GM19023 (cell line): ENCODE measurements around the gene SDK2.

Source experiments
- ATAC-seq: cut with Tn5 transposase; IDR thresholded peaks from one replicate; pipeline ENCODE4 v1.9.1; 2021; ENCODE audit warnings: mild to moderate bottlenecking, moderate library complexity; ENCODE audit not compliant: unreplicated experiment

Gene SDK2

DNA sequence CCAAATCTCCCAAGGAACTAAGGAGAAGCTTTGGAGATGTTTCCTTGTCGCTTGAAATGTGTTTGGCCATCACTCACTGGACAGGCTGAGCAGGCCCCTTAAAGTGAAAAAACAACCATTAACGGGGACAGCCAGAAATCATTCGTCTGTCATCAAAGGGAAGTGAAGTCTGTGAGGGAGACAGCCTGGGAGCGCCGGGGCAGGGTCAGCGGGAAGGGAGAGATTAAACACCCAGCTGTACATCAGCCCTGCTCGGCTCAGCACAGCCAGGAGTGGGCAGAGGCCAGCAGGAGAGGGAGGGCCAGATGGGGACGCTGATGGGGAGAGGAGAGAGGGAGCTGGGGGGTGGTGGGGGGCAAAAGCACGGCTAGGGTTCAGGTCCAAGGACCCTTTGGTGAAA lies 105.1 kb downstream of the SDK2 start:
- ATAC-seq = no peak

DNA sequence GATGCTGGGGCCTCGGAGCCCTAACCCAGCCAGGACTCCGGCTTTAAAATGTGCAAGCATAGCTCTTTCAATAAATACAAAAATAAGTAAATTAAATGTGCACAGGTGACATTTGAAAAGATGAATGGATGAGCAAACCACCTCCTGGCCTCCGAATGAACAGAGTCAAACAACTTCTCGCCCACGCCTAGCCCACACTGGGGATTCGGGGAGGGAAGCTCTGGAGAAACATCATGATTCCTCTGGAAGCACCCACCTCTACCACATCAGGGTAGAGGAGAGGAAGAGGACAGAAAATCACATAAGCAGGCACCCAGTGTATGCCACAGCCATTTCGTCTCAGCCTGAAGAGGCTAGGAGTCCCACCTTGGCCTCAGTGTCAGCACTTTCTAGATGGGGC lies 105.8 kb downstream of the SDK2 start:
- ATAC-seq = no peak

DNA sequence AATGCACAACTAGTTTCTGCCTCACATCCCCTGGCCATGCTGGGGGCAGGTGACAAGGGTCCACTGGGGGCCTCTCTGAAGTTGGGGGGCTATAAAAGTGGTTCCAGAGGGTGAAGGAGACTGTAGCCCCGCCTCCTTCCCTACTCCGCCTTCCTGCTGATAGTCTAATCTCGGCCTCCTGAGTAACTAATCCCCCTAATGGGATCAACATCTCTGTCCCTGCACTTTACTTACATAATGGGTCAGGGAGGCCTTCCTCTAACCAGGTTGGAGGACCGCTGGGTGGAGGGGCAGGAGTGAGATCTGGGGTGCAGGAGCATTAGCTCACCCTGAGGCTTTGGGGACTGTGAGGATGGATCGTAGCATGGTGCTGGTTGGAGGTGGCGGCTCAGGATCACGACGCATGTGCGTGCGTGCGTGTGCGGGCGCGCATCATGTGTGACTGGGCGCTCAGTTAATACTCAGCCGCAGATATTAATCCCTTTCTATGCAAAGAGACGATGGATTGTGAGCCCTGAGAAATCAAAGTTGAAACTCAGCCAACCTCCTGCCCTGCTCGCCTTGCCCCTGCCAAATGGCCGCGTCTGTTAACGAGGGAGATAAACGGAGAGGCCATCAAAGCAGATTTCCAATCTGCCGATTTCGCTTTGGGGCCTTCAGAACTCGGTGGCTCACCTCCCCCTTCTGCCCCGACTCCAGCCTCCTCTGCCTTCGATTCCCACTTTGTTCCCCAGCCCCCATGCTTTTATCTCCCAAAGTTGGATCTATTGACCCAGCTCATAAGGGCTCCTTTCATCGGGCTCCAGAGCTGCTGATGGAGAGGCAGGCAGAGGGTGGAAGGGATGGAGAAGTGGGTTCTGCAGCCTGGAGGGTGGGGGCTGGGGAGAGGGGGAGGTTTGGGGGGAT lies 107.3 kb downstream of the SDK2 start:
- no peak for ATAC-seq

DNA sequence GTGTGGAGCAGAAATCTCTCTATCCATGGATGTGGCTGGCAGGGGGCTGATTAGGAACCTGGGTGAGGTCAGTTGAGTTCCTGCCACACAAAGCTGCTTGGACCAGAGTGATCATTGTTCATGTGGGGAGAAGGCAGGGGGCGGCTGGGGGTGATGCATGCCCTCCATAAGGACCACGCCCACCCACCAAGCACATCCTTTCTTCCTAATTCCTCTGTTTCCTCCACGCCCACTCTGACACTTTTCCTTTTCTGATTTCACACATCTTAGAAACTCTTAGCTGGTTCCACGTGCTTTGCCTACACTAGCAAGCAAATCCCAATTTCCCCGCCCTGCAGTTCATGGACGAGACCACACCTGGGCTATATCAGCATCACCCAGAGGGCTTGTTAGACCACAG lies 108.5 kb downstream of the SDK2 start:
- ATAC-seq = no peak

DNA sequence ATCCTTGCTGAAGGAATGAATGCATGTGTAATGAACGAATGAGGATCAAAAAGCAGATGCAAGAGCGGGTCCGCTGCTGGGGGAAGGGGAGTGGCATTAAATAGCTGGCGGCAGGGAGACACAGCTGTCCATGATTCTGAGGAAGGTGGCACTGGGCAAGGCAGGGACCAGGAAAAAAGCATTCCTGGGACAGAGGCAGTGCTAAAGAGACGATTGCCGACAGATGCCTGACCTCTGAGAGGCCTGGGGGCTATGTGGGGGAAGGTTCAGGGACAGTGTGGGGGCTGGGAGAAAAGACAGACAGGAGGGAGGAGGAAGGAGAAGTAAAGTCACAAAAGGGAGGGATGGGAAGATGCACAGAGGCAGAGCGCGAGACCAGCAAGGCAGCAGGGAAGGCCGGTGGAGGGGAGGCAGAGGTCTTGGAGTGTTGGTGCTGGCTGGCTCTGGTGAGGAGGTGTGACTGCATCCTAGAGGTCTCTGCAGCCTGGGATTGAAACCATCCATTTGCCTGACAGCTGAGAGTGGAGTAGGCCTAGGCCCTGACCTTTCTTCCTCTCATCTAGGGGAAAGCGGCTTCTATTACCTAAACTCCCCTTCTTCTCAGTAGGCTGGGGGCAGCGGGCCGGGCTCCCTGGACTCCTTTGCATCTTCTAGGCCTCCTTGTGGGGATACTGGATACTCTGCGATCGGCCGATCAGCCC lies 109.9 kb downstream of the SDK2 start:
- no peak for ATAC-seq

DNA sequence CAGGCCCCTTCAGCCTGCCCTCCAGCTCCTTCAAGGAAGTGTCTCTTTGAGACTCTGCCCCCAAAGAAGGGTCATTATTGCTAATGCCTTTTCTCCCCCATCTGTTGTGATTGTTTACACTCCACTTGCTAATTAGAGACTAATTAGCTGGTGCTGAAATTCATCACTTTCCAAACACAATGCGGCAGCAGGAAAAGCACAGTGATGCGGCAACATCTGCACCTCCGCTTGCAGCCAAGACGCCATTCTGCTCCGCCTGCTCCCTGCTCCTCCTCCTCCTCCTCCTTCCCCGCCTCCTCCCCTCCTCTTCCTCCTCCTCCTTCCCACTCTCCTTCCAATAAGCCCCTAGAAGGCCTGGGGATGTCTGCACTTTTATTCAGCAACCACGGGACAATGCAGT lies 110.5 kb downstream of the SDK2 start:
- no peak for ATAC-seq

DNA sequence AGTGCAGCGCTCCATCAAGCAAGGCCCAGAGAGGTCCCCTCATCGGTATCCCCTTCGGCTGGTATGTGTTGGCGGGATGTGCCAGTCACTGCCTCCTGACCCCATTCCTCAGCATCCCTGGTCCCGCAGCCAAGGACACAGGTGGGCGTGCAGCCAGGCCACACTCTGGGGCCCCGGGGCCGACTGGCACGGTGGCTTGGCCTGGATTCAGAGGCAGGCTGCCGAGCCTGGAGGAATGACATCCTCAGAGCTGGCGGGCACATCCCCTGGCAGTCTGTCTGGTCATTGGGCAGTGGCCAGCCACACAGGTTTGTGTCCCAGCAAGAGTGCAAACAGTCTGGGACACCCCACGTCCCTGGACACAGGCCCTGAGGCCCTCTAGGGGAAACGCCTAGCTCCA lies 111.1 kb downstream of the SDK2 start:
- ATAC-seq = no peak

DNA sequence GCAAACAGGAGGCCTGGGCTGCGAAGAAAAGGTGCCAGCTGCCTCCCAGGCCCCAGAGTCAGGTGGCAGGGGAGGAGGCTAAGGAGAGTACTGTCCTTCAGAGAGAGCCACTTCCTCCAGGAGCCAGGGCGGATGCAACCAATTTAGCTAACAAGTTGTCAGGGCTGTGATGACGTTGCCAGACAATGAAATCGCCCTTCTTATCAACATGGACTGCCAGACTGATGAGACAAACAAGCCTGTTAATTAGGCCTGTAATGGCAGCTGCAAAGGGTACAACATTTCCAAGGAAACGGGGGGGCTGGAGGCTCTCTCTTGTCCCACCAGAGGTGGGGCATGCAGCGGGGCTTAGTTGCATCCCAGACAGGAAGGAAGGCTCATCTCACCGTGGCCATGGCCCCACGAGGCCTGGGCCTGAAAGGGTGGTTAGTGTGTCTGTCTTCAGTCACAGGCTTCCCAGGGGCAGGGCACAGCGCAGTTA lies 111.8 kb downstream of the SDK2 start:
- no peak for ATAC-seq

DNA sequence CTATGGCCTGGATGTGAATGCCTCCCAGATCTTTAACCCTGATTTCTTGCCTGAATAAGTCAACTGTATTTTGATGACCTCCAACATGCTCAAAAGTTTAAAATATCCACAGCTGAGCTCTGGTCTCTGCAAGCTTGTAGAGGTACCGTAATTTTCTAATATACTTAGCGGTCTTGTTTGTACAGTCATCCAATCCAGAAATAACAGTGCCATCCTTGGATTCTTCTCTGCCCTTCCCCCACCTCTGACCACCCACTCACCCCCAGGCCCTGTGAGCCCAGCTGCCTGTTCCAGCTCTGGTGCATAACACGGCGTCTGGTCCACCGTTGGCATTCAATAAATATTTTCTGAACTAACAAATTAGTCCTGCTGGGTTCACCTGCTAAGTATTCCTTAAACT lies 113.1 kb downstream of the SDK2 start:
- no peak for ATAC-seq

DNA sequence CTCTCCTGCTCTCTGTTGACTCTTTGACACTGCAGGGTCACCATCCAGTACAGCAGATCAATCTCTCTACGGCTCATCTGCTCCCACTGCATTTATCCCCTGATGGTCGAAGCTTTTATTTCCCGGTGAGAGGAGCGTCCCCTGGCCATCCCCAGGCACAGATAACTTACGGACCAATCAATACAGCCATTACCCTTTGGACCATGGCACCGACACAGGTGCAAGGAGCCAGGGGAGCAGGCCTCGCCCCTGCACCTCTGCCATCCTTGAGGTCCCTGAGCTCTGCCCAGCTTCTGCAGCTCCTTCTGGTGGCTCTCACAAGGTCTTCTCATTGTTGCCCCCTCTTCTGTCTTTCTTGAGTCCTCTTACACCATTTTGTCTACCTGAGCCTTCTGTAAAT lies 115.6 kb downstream of the SDK2 start:
- ATAC-seq = no peak

DNA sequence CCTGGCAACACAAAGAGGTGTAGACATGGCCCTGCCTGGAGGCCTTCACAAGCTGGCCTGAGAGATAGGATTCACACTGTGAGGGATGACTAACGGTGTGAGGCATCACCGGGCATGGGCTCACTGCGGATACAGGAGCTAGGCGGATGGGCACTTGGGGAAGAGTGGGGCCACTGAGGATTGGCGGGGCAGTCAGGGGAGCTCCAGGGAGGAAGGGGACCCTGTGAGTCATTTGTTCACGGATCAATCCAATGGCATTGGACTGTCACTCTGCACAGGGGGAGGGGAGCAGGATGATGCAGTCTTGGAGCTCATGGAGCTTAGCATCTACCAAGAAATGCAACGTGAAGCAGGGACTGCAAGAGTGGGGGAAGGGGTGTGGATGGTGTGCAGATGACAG lies 117.3 kb downstream of the SDK2 start:
- no peak for ATAC-seq

DNA sequence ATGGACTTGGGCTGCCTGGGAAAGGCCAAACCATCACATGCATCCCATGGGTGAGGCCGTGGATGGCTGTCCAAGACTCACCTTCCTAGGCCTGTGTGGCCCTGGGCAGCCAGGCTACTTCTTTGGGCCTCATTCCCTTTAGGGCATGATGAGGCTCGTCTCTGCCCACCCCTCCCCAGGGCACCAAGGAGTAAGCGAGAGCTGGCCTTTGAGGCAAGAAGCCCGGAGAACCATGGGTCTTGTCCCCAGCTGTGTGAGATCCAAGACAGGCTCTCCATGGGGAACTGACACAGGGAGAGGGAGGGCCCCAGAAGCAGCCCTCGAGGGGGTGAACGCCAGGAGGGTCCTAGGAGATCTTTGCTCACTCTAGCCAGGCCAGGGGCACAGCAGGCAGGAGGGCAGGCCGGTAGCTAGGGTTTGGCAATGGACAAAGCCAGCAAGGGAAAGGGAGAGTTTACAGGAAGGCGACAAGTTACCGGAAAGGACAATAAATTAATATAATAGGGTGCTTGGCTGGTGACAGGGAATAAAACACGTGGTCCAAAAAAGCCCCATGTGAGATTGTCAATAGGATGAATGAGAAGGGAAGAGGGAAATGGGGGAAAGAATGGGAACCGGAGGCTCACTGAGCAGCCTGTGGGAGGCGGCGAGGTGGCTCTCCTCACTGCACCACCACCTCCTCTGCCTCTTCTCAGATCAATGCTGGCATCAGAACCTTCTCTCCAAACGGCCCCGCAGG lies 119.1 kb downstream of the SDK2 start:
- no peak for ATAC-seq

DNA sequence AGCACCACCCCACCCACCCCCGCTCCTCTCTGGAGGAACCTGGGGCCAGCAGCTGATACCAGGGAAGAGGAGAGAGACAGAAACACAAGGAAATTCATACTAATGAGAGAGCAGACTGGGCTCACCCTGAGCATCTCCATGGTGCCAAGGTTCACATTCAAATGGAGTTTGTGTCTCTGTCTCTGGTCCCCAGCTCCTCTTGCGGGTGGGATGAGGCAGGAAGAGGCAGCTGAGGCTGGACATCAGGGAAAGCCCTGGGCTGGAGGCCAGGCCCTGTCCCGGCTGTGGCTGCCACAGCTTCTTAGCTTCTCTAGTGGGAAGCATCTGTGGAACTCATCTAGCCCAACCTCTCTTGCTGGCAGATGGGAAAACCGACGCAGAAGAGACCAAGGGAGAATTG lies 121.5 kb downstream of the SDK2 start:
- no peak for ATAC-seq

DNA sequence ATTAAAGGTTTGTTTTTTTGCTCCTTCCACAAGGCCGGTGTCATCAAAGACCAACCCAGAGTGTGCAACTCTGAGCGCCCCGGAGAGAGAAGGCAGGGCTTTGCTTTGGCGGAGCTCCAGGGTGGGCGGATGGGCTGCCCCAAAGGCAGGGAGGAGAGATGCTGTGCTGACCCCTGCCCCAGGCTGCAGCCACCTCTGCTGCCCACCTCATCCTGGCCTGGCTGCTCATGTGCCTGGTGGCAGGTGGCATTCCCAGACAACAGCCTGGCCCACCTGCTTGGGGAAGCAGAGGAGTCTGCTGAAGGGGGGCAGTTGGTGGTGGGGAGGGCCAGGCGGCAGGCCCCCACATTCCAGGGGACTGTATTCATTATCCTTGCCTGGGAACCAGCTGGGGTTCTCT lies 122.1 kb downstream of the SDK2 start:
- ATAC-seq = no peak

DNA sequence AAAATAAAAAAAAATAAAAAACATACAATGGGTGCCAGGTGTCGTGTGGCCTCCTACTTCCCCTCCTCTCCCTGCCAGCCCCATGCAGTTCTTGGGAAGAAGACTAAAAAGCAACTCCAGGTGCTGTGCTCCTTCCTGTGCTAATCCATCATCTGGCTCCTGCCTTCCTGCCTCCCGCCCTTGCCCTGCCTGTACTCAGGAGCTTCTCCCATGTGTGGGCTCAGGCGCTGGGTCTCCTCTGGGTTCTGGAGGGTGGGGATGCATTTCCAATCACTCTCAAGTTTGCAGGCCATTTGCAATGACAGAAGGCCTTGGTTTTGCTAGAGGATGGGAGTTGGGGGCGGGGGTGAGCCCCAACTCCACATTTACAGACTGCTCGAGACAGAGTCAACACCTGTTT lies 122.9 kb downstream of the SDK2 start:
- ATAC-seq = no peak

DNA sequence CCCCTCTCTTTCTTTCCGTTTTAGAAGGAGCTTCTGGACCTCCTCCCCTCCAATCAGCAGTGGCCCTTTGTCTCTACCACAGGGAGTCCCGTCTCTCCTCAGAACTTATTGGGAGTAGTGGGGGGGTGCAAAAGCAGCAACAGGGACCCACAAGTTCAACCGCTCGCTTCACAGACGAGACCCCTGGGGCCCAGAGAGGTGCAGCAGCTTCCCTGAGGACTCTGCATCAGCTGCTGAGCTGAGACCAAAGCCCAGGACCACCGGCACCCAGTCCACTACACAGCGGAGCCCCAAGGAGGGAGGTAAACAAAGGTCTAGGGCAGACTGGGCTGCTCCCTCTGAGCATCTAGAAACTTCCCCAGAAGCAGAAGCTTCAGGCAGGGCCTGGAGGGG lies 123.9 kb downstream of the SDK2 start:
- no peak for ATAC-seq

DNA sequence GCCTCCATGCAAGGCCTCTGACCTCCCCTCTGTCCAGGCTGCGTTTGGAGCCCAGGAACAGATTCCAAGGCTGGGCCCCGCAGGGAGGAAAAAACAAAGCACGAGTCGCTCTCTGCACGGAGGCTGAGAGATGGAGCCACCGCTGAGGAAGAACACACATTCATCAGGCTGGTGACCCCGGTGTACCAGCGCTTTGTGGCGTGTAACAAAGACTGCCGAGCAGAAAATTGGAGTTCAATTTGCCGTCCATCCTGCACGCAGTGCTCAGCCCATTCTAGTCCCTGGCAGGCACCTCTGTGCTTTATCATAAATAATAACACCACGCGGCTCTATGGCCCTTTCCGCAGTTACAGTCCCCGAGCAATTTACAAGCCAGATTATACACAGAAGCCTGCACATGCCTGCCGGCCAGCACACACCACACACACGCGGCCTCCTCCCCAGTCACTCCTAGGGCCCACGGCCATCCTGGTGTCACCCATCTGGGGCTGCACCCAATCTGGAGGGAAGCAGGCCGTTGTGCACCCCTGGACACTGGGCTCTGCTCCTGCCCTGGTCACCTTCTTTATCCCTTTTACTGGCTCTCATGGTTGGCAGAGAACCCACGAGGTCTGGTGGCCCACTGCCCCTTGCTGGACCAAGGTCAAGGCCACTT lies 124.4 kb downstream of the SDK2 start:
- ATAC-seq = no peak

DNA sequence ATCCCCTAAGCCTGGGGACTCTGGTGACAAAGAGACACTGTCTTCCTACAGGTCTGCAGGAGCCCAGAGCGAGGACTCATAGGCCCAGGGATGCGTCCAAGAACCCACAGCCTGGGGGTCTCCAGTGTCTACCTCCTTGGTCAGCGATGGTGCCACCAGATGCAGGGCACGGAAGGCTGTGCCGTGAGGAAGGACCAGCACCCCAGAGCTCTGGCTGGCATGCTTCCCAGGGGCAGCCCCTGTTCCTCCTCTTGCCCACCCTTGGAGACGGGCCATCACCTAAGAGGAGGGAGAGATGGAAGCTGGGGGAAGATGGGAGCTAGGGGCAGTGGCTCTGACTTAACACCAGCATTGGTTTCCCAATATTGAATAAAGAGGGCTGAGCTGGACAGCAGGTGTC lies 125.2 kb downstream of the SDK2 start:
- no peak for ATAC-seq

DNA sequence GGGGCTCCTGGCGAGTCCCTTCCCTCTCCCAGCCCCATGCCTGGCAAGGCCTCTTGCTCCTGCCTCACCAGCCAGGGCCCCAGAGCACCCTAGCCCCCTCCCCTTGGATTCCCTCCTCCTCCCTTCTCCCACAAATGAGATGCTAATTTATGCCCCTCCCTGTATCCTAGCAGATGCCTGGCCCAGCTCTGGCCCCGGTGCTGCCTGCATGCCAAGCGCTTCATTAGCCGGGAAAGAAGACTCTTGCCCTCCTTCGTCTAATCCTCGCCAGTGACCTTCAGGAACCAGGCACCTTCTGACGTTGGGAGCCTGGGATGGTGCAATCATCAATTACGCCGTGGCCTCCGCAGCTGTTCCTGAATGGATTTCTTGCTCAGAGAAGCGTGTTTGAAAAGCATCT lies 127.8 kb downstream of the SDK2 start:
- ATAC-seq = no peak

DNA sequence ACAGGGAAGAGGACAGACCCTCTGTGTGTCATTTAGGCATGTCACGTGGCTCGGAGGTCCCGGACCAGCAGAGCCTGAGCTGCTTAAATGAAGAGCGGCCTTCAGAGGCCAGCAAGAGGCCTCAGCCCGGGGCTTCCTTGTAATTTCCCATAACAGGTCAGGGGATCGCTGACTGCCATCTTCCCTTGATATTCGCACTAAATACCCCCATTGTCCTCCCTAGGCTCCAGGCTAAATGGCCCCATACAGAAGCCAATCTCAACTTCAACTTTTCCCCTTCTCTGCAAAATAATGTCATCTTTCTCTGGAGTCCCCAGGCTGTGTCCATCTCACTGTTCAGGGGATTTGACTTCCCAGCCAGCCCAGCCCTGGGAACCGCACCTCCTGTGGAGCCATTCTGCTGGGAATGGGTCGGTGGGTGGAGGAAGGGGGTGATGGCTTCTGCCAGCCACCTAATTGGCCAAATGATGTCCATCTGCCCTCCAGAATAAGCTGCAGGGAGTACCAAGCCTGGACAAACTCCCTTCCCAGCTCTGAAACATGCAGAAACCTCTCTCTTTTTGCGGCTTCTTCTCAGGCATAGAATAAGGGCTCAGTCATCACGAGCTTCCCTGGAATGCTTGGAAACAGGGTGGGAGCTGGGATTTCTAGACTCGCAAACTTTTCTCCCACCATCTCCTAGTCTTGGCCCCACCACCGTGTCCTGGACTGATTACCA lies 129.9 kb downstream of the SDK2 start:
- ATAC-seq = no peak
